Activated CD8-positive, alpha-beta memory T cell treated with anti-CD3 and anti-CD28 coated beads for 24 hours (primary cell): Measurements from ENCODE around the gene CHCHD1.
"Not testable (repeated sequence)": the region's sequence is repeated elsewhere in the genome, so short reads cannot be mapped to it uniquely, and the experiment has no call there.

ENCODE experiments used
- DNase-seq: peaks from one replicate; pipeline ENCODE4 v3.0.0-alpha.2; 2020

Gene CHCHD1

DNA sequence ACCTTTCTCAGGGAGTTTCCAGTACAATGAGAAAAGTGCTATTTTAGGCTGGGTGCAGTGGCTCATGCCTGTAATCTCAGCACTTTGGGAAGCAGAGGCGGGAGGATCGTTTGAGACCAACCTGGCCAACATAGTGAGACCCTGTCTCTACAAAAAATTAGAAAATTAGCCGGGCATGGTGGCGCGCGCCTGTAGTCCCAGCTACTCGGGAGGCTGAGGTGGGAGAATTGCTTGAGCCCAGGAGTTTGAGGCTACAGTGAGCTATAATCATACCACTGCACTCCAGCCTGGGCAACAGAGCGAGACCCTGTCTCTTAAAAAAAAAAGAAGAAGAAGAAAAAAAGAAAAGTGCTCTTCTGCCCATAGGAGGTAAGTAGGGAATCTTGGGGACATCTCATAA is 14.2 kb downstream of the CHCHD1 start:
- not testable (repeated sequence) for DNase-seq

DNA sequence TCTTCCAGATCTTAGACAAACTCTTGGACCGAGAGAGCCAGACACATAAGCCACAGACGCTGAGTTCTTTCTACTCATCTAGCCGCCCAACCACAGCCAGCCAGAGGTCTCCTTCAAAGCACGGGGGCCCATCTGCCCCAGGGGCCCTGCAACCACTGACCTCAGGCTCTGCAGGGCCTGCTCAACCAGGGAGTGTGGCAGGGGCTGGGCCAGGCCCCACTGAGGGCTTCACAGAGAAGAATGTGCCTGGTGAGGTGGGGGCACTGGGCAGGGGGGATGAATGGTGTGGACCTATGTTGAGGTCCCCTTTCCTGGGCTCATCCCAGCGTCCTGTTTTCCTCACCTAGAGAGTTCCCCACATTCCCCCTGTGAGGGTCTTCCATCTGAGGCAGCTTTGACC is 14.9 kb downstream of the CHCHD1 start:
- DNase-seq, result no peak

- no peak for DNase-seq
Measured at GRCh38 chr10:73797324-73798025, 15.6 kb downstream of the CHCHD1 start.

GRCh38 chr10:73798087-73798486 is 16.2 kb downstream of the CHCHD1 start:
- no peak for DNase-seq

GRCh38 chr10:73798927-73799560 is 17.2 kb downstream of the CHCHD1 start:
- DNase-seq, result no peak

DNA sequence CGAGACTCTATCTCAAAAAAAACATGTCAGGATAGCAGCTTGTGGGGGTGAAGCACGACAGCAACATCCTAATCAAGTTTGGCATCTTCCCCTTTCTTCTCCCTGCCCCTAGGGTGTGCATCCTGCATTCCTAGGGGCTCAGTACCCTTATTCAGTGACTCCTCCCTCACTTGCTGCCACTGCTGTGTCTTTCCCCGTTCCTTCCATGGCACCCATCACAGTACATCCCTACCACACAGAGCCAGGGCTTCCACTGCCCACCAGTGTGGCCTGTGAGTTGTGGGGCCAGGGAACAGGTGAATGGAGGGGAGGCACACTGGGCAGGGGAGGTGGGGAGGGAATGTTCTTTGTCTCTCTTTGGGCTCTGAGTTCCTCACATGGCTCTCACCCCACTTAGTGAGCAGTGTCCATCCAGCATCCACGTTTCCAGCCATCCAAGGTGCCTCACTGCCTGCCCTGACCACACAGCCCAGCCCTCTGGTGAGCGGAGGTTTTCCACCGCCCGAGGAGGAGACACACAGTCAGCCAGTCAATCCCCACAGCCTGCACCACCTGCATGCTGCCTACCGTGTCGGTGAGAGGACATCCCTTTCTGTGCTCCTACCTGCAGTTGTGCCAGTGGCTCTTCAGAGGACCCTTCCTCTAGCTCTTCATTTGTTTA is 18.2 kb downstream of the CHCHD1 start:
- no peak for DNase-seq

GRCh38 chr10:73800560-73801252 is 18.9 kb downstream of the CHCHD1 start:
- DNase-seq, result no peak

DNA sequence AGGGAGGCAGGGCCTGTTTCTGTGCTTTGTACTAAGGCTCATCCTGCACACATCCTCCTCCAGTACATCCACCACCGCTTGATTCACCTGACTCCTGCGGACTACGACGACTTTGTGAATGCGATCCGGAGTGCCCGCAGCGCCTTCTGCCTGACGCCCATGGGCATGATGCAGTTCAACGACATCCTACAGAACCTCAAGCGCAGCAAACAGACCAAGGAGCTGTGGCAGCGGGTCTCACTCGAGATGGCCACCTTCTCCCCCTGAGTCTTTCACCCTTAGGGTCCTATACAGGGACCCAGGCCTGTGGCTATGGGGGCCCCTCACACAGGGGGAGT is 19.4 kb downstream of the CHCHD1 start:
- no peak for DNase-seq

DNA sequence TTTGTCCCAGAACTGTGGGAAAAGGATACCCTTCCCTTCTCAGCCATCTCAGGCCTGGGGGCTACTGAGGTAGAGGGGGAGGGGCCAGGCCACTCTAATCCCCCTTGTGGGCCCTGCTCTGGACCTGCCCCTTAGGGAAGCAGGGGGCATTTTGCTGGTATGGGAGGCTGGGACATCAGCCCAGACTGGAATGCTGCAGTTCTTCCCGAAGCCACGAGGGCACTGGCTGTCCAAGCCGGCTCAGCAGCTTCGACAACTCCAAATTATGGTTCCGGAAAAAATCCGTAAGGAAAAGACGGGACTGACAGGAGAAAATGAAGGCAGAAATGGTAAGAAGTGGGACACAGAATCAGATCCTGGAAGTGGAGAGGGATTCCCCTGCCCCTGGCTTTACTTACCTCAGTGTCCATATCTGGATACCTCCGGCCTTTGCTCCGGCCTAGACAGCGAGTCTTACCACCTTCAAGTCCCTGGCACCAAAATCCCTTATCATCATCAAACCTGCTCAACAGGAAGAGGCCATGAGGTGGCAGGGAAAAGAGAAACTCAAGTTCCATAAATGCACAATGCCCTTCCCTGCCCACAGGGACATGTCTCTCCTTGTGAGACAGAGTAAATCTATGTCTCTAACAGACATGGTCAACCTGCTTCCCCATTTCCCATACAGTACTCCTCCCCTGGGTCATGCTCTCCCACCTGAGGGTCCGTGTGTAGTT is 20.6 kb downstream of the CHCHD1 start:
- no peak for DNase-seq

- DNase-seq, result no peak
Measured at GRCh38 chr10:73803680-73804286, 21.9 kb downstream of the CHCHD1 start.

- DNase-seq, result no peak
Measured at GRCh38 chr10:73806176-73806950, 24.5 kb downstream of the CHCHD1 start.

- no peak for DNase-seq
Measured at GRCh38 chr10:73807471-73807870, 25.6 kb downstream of the CHCHD1 start.

DNA sequence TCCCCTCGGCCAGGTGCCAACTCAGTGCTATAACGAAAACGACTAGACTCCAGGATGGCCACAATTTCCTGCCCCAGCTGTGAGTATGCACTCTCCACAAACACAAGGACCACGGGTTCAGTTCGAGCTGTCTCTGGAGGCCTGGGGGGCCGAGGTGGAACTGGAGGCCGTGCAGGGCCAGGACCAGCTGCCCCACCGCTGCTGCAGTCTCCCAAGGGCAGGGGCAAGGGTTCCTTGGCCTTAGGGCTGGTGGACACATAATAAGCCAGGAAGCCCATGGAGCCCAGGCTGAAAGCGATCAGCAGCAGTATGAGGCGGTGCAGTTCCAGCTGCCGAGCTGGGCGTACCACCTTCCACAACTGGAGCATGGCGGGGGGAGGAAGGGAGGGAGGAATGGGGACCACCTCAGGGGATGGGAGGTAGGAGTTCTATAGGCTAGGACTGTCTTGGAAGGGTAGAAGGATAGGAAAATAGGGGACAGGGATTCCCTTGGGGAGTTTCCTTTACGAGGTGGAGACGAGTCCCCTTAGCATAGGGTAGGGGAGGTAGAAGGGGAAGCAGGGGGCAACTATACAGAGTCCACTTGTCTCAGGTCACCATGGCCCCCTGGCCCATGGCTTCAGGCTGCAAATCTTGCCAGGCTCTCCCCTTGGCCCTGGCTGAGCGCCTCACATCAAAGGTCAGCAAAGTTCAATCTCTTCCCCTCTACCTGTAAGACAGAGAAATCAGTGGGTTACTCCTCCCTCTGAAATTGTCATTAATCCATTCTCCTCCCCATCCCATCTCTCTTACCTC is 26.4 kb downstream of the CHCHD1 start:
- DNase-seq, result no peak

DNA sequence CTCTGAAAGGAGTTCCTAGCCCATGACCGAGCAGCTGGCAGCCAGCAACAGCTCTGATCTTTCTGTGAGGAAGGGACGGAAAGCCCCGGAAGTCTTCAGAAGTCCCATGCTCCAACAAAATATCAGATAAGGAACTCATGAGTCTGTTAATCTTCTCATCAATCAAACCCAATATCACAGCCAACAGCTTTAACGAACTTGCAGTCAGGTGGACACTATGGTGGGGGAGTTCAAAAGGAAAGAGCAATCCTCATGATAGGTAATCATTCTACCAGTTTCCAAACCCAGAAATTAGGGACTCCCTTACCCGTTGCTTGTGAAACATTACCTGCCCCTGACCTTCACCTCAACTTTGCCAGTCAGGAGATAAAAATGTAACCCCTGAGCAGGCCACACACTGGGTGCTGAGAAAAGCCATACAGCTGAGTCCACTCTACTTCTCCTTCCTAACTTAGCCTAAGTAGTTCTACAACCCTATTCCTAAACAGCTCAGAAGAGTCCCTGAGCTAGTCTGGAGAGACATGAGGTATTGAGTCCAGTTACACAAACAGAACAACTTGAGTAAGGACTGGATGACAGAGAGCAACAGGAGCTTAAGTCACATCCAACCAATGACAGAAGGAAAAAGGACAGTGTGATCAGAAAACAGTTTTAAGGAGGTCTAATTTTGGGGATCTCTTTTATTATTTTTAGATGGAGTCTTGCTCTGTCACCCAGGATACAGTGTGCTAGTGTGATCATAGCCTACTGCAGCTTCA is 27.4 kb downstream of the CHCHD1 start:
- DNase-seq, result no peak

DNA sequence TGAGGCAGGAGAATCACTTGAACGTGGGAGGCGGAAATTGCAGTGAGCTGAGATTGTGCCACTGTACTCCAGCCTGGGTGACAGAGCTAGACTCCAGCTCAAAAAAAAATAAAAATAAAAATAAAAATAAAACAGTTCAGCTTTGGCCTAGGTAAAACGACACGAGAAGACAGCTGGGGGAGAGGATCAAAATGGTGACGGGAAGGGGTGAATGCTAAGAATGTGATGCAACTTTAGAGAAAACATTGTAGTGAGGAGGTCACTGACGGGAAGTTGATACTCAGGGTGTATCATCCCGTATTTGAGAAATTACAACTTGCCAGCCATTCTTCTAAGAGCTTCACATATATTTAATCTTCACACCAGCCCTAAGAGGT is 28.5 kb downstream of the CHCHD1 start:
- DNase-seq, result no peak

DNA sequence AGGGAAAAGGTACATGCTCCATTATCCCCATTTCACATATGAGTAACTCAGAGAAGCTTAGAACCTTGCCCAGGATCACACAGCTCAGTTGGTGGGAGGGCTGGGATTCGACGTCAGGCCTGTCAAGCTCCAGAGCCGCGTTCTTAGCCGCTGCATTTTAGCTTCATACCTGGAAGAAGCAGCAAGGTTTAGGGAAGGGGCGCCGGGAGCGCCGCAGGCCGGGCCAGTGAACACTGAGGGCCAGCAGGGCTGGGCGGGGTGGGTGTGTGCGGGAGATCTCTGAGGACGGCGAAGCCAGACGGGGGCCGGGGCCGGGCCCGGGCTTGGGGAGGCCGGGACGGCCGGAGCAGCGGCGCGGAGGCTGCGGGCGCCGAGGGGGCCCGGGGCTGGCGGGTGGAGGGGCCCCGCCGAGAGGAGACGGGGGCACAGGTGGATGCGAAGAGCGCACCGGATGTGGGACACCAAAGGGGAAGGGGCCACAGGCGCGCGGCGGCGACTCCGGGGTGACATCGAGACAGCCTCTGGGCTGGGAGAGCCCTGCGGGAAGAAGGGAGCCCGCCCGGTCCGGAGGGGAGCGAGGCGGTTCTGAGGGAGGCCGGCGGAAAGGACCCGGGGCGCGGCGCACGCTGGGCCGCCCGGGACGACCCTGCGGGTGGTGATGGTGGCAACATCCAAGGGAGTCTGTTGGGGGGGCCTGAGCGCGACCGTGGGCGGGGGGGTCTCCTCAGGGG is 29.1 kb downstream of the CHCHD1 start:
- no peak for DNase-seq

DNA sequence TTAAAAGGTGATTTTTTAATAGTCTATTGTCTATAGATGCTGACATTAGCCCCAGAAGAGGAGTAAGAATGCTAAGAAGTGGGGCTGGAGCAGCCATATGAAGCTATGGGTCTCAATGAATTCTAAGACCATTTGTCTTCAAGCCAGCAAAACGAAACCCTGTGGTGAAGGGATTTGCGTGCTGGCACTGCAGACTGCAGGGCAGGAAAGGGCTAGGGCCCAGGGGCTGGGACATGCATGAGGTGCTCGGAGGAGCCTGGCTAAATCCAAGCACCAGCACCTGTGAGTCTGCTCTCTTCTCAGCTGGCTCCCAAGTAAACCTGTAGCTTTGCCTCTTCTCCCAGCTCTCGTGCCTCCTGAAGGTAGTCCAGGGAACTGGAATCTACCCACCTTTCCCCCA is 30.8 kb downstream of the CHCHD1 start:
- no peak for DNase-seq

DNA sequence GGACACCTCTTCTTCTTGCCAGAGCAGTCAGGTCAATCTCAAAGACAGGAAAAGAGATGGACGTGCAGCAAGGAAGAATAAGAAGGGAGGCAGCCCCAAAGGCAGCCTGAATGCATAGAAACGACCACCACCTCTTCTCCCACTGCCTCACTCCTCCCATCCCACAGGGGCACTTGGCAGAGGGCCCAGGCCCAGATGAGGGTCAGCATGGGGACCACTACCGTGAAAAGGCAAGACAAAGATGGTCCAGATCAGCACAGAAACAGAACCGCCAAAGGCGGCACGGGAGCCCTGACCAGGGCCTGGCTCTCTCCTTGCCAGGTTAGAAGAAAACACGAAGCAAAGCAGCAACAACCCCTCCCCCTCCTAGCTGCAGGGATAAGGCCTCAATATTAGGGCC is 31.5 kb downstream of the CHCHD1 start:
- DNase-seq, result no peak

GRCh38 chr10:73814276-73814895 is 32.5 kb downstream of the CHCHD1 start:
- DNase-seq, result no peak
